ENCODE measurements around the gene GNG2. TPM values are rescaled to one million over a fixed set of nuclear protein-coding genes. Genes with fewer than 3 reads are reported as not detected.

GNG2 gene
- total and polyA plus RNA-seq, 10 of the 15 experiments (the other 5 are each of a cell fraction or from before 2014, with no cell fraction given) = 31.6 to 114 (median 66.4) TPM

DNA sequence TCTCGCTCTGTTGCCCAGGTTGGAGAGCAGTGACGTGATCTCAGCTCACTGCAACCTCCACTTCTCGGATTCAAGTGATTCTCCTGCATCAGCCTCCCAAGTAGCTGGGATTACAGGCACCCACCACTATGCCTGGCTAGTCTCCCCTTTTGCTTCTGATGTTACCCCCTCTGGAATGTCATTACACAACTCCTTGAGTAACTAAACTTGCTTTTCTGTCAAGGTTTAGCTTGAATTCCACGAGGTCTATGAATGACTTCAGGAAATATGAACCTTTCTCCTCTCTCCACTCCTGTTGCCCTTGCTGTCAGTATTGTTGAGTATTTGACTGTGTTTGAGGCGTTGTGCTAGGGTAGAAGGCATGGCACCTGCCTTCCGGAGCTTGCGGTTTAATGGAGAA lies 112.2 kb downstream of the GNG2 start (continued):
- TF ChIP-seq, protein P1, sequence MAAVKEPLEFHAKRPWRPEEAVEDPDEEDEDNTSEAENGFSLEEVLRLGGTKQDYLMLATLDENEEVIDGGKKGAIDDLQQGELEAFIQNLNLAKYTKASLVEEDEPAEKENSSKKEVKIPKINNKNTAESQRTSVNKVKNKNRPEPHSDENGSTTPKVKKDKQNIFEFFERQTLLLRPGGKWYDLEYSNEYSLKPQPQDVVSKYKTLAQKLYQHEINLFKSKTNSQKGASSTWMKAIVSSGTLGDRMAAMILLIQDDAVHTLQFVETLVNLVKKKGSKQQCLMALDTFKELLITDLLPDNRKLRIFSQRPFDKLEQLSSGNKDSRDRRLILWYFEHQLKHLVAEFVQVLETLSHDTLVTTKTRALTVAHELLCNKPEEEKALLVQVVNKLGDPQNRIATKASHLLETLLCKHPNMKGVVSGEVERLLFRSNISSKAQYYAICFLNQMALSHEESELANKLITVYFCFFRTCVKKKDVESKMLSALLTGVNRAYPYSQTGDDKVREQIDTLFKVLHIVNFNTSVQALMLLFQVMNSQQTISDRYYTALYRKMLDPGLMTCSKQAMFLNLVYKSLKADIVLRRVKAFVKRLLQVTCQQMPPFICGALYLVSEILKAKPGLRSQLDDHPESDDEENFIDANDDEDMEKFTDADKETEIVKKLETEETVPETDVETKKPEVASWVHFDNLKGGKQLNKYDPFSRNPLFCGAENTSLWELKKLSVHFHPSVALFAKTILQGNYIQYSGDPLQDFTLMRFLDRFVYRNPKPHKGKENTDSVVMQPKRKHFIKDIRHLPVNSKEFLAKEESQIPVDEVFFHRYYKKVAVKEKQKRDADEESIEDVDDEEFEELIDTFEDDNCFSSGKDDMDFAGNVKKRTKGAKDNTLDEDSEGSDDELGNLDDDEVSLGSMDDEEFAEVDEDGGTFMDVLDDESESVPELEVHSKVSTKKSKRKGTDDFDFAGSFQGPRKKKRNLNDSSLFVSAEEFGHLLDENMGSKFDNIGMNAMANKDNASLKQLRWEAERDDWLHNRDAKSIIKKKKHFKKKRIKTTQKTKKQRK (IDR thresholded peaks at IDR 0.05; ENCODE audit: low read depth, low read length) = no peak
- TF ChIP-seq NFYA (IDR thresholded peaks at IDR 0.05; ENCODE audit: borderline replicate concordance, low read depth, low read length) (no peak), STAT3 (IDR thresholded peaks at IDR 0.05; ENCODE audit: low read depth, low read length) (no peak)
- TF ChIP-seq, protein P2, sequence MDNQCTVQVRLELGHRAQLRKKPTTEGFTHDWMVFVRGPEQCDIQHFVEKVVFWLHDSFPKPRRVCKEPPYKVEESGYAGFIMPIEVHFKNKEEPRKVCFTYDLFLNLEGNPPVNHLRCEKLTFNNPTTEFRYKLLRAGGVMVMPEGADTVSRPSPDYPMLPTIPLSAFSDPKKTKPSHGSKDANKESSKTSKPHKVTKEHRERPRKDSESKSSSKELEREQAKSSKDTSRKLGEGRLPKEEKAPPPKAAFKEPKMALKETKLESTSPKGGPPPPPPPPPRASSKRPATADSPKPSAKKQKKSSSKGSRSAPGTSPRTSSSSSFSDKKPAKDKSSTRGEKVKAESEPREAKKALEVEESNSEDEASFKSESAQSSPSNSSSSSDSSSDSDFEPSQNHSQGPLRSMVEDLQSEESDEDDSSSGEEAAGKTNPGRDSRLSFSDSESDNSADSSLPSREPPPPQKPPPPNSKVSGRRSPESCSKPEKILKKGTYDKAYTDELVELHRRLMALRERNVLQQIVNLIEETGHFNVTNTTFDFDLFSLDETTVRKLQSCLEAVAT (IDR thresholded peaks at IDR 0.05) = no peak

DNA sequence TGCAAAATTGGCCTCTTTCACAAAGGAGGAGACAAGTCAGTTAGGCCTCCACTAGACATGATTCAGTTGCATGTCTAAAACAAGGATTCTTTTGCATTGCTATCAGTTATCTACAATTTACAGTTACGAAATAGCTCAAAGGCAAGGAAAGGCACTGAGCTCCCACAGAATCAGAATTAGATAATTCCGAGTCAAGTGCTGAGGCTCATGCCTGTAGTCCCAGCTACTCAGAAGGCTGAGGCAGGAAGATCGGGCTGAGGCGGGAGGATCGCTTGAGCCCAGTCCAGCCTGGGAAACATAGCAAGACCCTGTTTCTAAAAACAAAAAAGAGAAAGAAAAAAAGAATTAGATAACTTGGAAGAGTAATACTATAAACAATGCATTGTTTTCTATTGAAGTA lies 116.7 kb downstream of the GNG2 start:
- intact Hi-C loops (cut with micrococcal nuclease; ENCODE audit: unreplicated experiment) = loop anchor here (5.0 kb wide), 2 partner anchors 115 to 690 kb away; partner anchors contain the start of gene GNG2
- no peak overlapping the region for H3K9ac ChIP-seq (ENCODE audit: control insufficient read depth, insufficient read depth, low read length)
- H3K27me3 ChIP-seq (replicated peaks in 1 of 2; ENCODE audit: control insufficient read depth in 2 of 2, insufficient read depth in 2 of 2, low read length in 1 of 2) = no peaks in the 10 kb centered on the region
- TF ChIP-seq ESRRA (IDR thresholded peaks at IDR 0.05; ENCODE audit: low read length) (no peak), MTA2 (IDR thresholded peaks at IDR 0.05; ENCODE audit: low read depth) (no peak), YY1 (IDR thresholded peaks at IDR 0.05; ENCODE audit: low read depth, low read length) (no peak), ASH2L (IDR thresholded peaks at IDR 0.05; ENCODE audit: borderline replicate concordance, low read depth) (no peak)
- POLR2A ChIA-PET = no interaction called here
- H2AFZ ChIP-seq (ENCODE audit: control insufficient read depth, low read depth, low read length) = no peak overlapping the region
- no peak for ATAC-seq
- no peaks in the 10 kb centered on the region for H4K20me1 ChIP-seq (ENCODE audit: control insufficient read depth, insufficient read depth)
- in situ Hi-C loops (cut with MboI) = no loop called here
- no peak overlapping the region for H3K27ac ChIP-seq (ENCODE audit: control insufficient read depth, insufficient read depth)
- no peaks in the 10 kb centered on the region for H3K9me3 ChIP-seq (replicated peaks; ENCODE audit: control insufficient read depth, insufficient read depth, low read length)
- CTCF ChIA-PET = interaction anchor here (0.8 to 7.3 kb wide), 18 partner anchors 12 to 693 kb away, joined by 3 to 67 read pairs (median 10); partner anchors contain the start of gene GNG2
- no peak for DNase-seq (ENCODE audit: low read depth, low spot score)
- H3K4me2 ChIP-seq (ENCODE audit: control insufficient read depth, insufficient read depth) = no peak overlapping the region
- no peaks in the 10 kb centered on the region for H3K36me3 ChIP-seq (ENCODE audit: control insufficient read depth in 2 of 2, insufficient read depth in 2 of 2, low read length in 1 of 2)
- no TSS peak for BruUV-seq (replicated peaks)
- no peak for FAIRE-seq
- SMC1A ChIA-PET (ENCODE audit: uncharacterized antibody, unreplicated experiment) = interaction anchor here (1.0 to 4.3 kb wide), 8 partner anchors 9 to 693 kb away, joined by 3 to 30 read pairs (median 12); partner anchors contain the start of gene GNG2
- no peak overlapping the region for H3K4me3 ChIP-seq
- WGBS (ENCODE audit: insufficient coverage, insufficient replicate concordance, low lambda C conversion rate, missing lambda C conversion rate) = 87% methylated on average over 5 of the region's 5 CpGs
- RAD21 ChIA-PET (ENCODE audit: unreplicated experiment) = interaction anchor here (0.8 to 3.2 kb wide), 4 partner anchors 112 to 198 kb away, joined by 3 to 26 read pairs (median 12); partner anchors contain the start of gene GNG2
- no peaks in the 10 kb centered on the region for H3K79me2 ChIP-seq (ENCODE audit: control insufficient read depth, insufficient read depth, low read length)
- peaks cover 3% of the 10 kb centered on the region for H3K4me1 ChIP-seq (ENCODE audit: control insufficient read depth, insufficient read depth, low read length)
